GM19438 (cell line): ENCODE data around the gene LLPH.

Experiments used
- ATAC-seq: cut with Tn5 transposase; IDR thresholded peaks from one replicate; pipeline ENCODE4 v1.9.1; 2021; ENCODE audit warnings: low read depth; ENCODE audit not compliant: unreplicated experiment

LLPH gene

GRCh38 chr12:66103016-66103913, 27.3 kb downstream of the LLPH start:
- no peak for ATAC-seq

- no peak for ATAC-seq
Observed at GRCh38 chr12:66092559-66093269, 37.8 kb downstream of the LLPH start.

- no peak for ATAC-seq
Observed at GRCh38 chr12:66090157-66090556, 40.4 kb downstream of the LLPH start.

GRCh38 chr12:66087365-66087943, 43.1 kb downstream of the LLPH start:
- ATAC-seq: no peak

- ATAC-seq: no peak
Observed at GRCh38 chr12:66085998-66086397, 44.6 kb downstream of the LLPH start.

- no peak for ATAC-seq
Observed at GRCh38 chr12:66085213-66085612, 45.3 kb downstream of the LLPH start.

GRCh38 chr12:66083766-66084165, 46.8 kb downstream of the LLPH start:
- ATAC-seq: no peak

GRCh38 chr12:66082744-66083143, 47.8 kb downstream of the LLPH start:
- no peak for ATAC-seq

- no peak for ATAC-seq
Observed at GRCh38 chr12:66080791-66081190, 49.8 kb downstream of the LLPH start.

GRCh38 chr12:66077542-66077941, 53.0 kb downstream of the LLPH start:
- no peak for ATAC-seq

GRCh38 chr12:66074561-66074960, 56.0 kb downstream of the LLPH start:
- ATAC-seq: no peak

- no peak for ATAC-seq
Observed at GRCh38 chr12:66072566-66072965, 58.0 kb downstream of the LLPH start.

- ATAC-seq: no peak
Observed at GRCh38 chr12:66072135-66072534, 58.4 kb downstream of the LLPH start.

GRCh38 chr12:66071549-66071948, 59.0 kb downstream of the LLPH start:
- ATAC-seq: no peak

GRCh38 chr12:66070378-66071120, 60.0 kb downstream of the LLPH start:
- ATAC-seq: no peak

- ATAC-seq: peak; percentile 24
Observed at GRCh38 chr12:66066929-66067523, 63.5 kb downstream of the LLPH start.
